Subcutaneous adipose tissue (tissue), 4 donors: ENCODE results near the gene SLC37A4. TPM values are rescaled to one million over a fixed set of nuclear protein-coding genes. Genes with fewer than 3 reads are reported as not detected.

ENCODE experiments used
- CTCF ChIP-seq: fragments of 450-650 bp; IDR thresholded peaks from one replicate; pipeline ENCODE4 v1.5.1; 2016; ENCODE audit warnings: low read depth, mild to moderate bottlenecking, control low read depth, antibody characterized with exemption, moderate library complexity
- total RNA-seq, 4 donors: library from RNA; depleted of rRNA; stranded (reverse); fragments of >200 nt; gene quantifications; one replicate each; pipeline ENCODE4 v1.1.0, GENCODE V29; 2016

The SLC37A4 gene
- total RNA-seq, 4 donors from 2014 or later, result 8.8 to 19.9 (median 17.4) TPM

- no peak for TF ChIP-seq CTCF
These were observed 30.6 kb upstream of the SLC37A4 start for GRCh38 chr11:119061256-119061655.

GRCh38 chr11:119057000-119057769, 26.5 kb upstream of the SLC37A4 start, which contains the start of gene HYOU1:
Gene HYOU1, minus strand, starts transcription at chr11:119057205. Its CDS starts 1,045 bp downstream, at chr11:119056160.
- no peak for TF ChIP-seq CTCF

GRCh38 chr11:119056421-119056999, 25.8 kb upstream of the SLC37A4 start:
- no peak for TF ChIP-seq CTCF

- TF ChIP-seq CTCF, result no peak
These were observed 25.2 kb upstream of the SLC37A4 start for GRCh38 chr11:119055901-119056300.

- TF ChIP-seq CTCF, result no peak
These were observed 23.7 kb upstream of the SLC37A4 start for GRCh38 chr11:119054418-119054817.

GRCh38 chr11:119052163-119052814, 21.6 kb upstream of the SLC37A4 start:
- no peak for TF ChIP-seq CTCF
